ENCODE results near the gene KCNT2.

KCNT2 gene

DNA sequence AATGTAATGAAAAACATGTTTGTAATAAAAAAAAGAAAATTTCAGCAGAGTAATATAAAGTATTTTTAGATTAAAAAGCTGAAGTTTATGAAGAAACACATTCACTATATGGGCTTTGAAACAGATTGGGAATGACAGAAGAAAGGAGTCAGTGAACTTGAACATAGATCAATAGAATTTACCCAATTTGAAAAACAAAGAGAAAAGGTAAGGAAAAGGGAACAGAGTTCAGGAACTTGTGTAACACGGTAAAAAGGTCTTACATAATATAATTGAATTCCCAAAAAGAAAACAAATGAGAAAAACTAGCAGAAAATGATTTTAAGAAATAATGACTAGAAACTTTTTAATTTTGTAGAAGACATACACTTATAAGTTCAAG is 206.8 kb downstream of the KCNT2 start:
- Histone ChIP-seq H3K4me3 (peak overlapping the region; percentile 25 to 34), H3K36me3 (no peaks in the 10 kb centered on the region), H3K27ac (peak overlapping the region; percentile 37 to 45), H3K4me1 (peaks cover 0 to 12% (median 0%) of the 10 kb centered on the region in 4 donors), H3K9me3 (no peaks in the 10 kb centered on the region), H3K27me3 (no peaks in the 10 kb centered on the region)
- TF ChIP-seq, protein P1, sequence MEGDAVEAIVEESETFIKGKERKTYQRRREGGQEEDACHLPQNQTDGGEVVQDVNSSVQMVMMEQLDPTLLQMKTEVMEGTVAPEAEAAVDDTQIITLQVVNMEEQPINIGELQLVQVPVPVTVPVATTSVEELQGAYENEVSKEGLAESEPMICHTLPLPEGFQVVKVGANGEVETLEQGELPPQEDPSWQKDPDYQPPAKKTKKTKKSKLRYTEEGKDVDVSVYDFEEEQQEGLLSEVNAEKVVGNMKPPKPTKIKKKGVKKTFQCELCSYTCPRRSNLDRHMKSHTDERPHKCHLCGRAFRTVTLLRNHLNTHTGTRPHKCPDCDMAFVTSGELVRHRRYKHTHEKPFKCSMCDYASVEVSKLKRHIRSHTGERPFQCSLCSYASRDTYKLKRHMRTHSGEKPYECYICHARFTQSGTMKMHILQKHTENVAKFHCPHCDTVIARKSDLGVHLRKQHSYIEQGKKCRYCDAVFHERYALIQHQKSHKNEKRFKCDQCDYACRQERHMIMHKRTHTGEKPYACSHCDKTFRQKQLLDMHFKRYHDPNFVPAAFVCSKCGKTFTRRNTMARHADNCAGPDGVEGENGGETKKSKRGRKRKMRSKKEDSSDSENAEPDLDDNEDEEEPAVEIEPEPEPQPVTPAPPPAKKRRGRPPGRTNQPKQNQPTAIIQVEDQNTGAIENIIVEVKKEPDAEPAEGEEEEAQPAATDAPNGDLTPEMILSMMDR (IDR thresholded peaks at IDR 0.05) = no peak
- DNase-seq = no peak
- intact Hi-C loops (cut with DNase I; ENCODE audit: low total_unique reads) = no loop called here

DNA sequence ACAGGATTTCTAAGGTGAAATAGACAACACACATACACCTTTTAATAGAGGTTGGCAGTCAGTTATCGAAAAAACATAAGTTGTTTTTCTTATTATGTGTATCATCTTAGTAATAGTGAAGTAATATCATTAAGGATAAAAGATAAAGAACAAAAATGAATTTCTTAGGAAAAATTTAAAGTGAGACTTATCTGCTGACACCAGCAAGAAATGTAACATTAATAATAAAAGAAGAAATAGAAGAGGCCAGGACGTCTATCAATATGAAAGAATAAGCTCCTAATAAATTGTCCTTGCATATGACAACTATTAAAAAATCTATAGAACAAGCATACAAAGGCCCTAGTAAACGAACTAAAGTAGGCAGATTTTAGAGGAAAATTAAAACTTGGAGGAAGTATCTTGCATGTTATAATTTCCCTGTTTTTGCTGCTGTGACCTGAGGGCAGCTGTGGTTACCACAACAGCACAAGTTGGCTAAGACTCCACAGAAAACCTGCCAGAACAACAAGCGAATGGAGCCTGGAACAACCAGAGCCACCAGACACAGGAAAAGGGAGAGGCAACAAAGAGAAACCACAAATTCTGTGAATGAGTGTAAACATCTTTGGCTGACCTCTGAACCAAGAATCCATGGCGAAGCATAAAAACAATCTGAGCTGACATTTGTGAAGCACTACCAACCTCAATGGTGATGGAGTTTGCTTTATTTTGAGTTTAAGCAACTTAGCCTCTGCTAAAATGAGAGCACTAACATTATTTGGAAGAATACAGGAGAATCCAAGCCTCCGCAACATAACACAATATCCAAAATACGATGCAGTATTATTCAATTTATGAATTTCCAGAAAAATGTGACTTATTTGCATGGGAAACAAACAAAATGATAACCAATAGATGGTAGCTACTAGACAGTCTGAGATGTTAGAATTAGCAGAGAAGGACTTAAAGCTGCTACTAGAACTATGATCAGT is 207.5 kb downstream of the KCNT2 start:
- H3K27me3 ChIP-seq = no peaks in the 10 kb centered on the region
- peak overlapping the region; percentile 10 to 25 for H3K4me3 ChIP-seq
- intact Hi-C loops (cut with DNase I; ENCODE audit: low total_unique reads) = no loop called here
- DNase-seq = peak; percentile 77 to 78
- peaks cover 0 to 12% (median 0%) of the 10 kb centered on the region in 4 donors for H3K4me1 ChIP-seq
- no peaks in the 10 kb centered on the region for H3K9me3 ChIP-seq
- no peaks in the 10 kb centered on the region for H3K36me3 ChIP-seq
- TF ChIP-seq, protein P1 (IDR thresholded peaks at IDR 0.05) = no peak
- H3K27ac ChIP-seq = peak overlapping the region; percentile 37 to 45

DNA sequence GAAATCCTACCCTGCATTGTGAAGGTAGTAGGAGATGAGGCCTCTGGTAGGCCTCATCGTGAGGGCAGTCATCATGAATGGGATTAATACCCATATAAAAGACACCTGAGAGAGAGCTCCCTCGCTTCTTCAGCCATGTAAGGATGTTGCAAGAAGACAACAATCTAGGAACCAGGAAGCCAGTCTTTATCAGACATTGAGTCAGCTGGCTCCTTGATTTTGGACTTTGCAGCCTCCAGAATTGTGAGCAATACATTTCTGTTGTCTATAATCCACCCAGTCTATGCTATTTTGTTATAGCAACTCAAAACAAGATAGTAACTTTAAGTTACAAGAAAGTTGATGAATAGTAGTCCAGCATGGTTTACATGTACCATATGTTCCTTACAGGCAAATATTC is 208.5 kb downstream of the KCNT2 start:
- intact Hi-C loops (cut with DNase I; ENCODE audit: low total_unique reads) = no loop called here
- peak overlapping the region in 1 of 2 donors; percentile 37 for H3K27ac ChIP-seq

GRCh38 chr1:196393742-196394141 is 214.5 kb downstream of the KCNT2 start:
- intact Hi-C loops (cut with DNase I; ENCODE audit: low total_unique reads) = no loop called here
- H3K27ac ChIP-seq = no peak overlapping the region
- H3K4me1 ChIP-seq = peaks cover 0 to 11% (median 0%) of the 10 kb centered on the region in 4 donors
- no peaks in the 10 kb centered on the region for H3K36me3 ChIP-seq
- H3K9me3 ChIP-seq = no peaks in the 10 kb centered on the region
- TF ChIP-seq, protein P1 (IDR thresholded peaks at IDR 0.05) = no peak
- DNase-seq = peak; percentile 63 to 69
- no peaks in the 10 kb centered on the region for H3K27me3 ChIP-seq
- no peak overlapping the region for H3K4me3 ChIP-seq

More for the DNA sequence above, 208.5 kb downstream of the KCNT2 start:
- Histone ChIP-seq H3K27me3 (no peaks in the 10 kb centered on the region), H3K4me1 (peaks cover 0 to 10% (median 0%) of the 10 kb centered on the region in 4 donors), H3K36me3 (no peaks in the 10 kb centered on the region), H3K9me3 (no peaks in the 10 kb centered on the region), H3K4me3 (no peak overlapping the region)
- TF ChIP-seq, protein P1 (IDR thresholded peaks at IDR 0.05) = no peak
- no peak for DNase-seq

DNA sequence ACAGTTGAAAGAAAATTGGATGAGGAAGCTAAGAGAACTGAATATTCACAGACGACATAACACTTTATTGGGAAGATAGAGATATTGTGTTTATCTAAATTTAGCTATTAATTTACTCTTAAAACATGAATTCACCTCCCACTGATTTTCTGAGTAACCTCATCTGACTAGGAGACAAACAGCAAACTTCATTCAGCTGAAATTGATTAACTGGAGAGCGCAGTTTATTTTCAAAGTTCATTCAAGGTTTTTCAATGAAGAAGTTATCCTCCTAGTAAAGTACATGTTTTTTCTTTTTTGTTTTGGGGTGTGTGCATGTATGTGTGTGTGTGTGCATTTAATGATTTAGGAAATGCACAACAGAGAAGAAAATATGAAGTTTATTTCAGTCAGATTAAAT is 215.0 kb downstream of the KCNT2 start:
- H3K4me3 ChIP-seq = no peak overlapping the region
- H3K27me3 ChIP-seq = no peaks in the 10 kb centered on the region
- peaks cover 0 to 11% (median 0%) of the 10 kb centered on the region in 4 donors for H3K4me1 ChIP-seq
- no peaks in the 10 kb centered on the region for H3K36me3 ChIP-seq
- DNase-seq = no peak
- peak overlapping the region in 1 of 2 donors; percentile 14 for H3K27ac ChIP-seq
- intact Hi-C loops (cut with DNase I; ENCODE audit: low total_unique reads) = no loop called here
- H3K9me3 ChIP-seq = no peaks in the 10 kb centered on the region
- TF ChIP-seq, protein P1 (IDR thresholded peaks at IDR 0.05) = no peak
